HG02943 (cell line): ENCODE results near the gene LRRC49.

Experiments used
- ATAC-seq: cut with Tn5 transposase; IDR thresholded peaks from one replicate; pipeline ENCODE4 v1.9.1; 2021; ENCODE audit warnings: mild to moderate bottlenecking, low read depth, moderate library complexity; ENCODE audit not compliant: unreplicated experiment

Gene LRRC49

GRCh38 chr15:71083349-71083748 lies 190.7 kb downstream of the LRRC49 start:
- no peak for ATAC-seq

GRCh38 chr15:71084264-71084663 lies 191.6 kb downstream of the LRRC49 start:
- no peak for ATAC-seq

DNA sequence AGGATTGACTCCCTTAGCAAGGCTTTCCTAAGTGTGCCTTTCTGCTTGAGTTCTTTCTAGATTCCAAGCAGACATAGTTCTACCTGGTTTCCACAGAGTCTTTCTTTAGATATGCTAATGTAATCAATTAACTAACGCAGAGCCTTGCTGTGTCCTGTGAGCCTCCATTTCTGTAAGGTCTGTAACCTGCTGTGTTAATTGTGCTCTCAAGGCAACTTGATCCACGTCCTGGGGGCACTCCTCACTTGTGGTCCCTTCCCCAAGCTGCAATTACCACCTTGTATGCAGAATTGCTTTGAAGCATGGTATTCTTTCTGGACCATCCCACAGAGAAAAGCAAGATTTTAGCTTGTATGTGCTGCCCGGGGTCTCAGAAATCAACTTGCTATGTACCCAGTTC lies 193.2 kb downstream of the LRRC49 start:
- no peak for ATAC-seq

- no peak for ATAC-seq
Observed at GRCh38 chr15:71088155-71088554, 195.5 kb downstream of the LRRC49 start.

DNA sequence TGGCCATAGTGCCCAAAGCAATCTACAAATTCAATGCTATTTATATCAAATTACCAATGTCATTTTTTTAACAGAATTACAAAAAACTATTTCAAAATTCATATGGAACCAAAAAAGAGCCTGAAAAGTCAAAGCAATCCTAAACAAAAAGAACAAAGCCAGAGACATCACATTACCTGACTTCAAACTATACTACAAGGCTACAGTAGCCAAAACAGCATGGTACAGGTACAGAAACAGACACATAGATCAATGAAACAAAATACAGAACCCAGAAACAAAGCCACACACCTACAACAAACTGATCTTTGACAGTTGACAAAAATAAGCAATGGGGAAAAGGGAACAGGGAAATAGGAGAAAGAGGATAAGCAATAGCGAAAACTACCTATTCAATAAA lies 196.1 kb downstream of the LRRC49 start:
- no peak for ATAC-seq

- no peak for ATAC-seq
Observed at GRCh38 chr15:71089801-71090200, 197.2 kb downstream of the LRRC49 start.

GRCh38 chr15:71091601-71092000 lies 199.0 kb downstream of the LRRC49 start:
- no peak for ATAC-seq

GRCh38 chr15:71092056-71092600 lies 199.5 kb downstream of the LRRC49 start:
- no peak for ATAC-seq

DNA sequence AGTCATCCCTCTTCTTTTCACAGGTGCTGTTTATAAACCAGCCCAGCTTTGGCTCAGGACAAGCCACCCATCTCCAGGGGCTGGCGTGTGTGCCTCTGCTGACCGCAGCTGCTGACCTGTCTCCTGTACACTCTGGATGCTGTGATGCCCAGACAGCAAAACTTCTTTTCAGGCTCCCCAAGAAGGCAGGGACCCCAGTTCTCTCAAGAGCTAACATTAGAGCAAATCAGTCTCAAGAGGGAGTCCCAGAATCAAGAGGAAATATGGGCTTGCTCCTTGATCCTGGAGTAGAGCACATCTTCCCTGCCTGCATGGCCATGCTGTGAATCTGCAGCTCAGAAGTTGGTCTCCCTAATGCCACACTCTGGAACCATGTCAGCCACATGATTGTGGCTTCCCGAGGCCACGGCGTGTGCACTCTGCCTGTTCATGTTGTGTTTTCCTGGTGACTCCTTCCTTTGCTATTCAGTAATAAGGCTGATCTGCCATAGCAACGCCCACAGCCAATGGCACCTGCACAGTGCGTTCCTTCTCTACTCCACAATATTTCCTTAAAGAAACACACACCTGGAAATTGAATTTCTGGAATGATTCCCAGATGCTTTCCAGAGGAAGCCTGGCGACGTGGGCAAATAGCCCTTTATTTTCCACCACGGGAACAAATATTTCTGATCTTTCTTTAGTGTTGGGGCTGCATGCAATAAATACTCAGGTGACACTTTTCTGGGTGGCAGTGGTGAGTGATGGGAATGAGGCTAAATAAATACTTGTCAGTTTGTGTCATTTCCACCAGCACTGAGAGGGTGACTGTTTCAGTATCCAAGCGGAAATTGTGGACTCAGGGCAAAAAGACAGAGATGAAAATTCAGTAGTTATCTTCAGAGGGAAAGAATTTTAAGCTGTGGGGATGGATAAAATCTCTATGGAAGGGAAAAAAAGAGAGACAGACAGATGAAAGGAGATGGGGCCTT lies 200.7 kb downstream of the LRRC49 start:
- no peak for ATAC-seq

DNA sequence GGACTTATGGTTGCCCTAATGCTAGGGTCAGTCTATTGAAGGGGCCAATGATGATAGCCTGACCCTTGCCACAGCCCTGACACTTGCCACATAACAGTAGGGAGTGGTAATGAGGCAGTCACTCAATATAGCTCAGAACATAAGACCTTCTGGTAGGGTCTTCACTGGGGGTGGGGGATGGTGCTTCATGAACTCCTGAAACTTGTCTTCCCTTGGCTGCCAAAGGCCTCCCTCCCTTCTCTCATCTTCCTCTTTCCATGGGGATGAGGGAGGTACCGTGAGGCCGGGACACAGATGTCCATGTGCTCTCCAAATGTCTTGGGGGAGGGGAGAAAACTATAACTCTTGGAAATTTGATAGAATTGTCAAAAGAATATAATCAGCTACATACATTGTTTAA lies 201.5 kb downstream of the LRRC49 start:
- no peak for ATAC-seq

DNA sequence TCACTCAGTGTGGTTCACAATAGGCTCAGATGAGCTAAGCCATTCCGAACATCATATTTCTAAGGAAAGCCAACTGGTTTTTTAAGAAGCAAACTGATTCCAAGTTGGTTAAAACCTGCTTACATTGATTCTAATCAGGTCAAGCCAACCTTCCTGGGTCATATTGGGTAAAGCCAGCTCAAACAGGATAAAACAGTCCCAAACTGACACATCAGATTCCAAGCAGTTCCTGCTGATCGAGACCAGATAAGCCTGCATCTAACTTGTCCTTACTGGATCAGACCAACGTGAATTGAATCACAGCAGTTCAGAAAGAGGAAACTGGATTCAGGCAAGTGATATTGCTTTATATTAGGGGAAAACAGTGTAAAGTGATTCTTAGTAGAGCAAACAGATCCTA lies 204.1 kb downstream of the LRRC49 start:
- ATAC-seq: no peak

DNA sequence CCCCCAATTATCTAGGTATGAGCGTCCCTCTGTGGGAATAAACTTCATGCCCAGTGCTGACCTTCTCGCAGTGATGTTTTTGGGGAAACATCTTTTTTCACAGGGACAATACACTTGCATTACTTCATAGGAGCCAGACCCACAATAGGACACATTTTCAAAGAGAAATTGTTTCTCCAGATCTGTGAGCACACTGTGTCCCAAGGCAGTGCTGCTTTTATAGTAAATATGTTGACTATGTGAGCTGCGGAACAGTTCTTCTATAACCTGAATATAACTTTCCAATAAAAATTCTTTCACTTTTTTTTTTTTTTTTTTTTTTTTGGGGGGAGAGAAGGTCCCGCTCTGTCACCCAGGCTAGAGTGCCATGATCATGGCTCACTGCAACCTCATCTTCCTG lies 205.3 kb downstream of the LRRC49 start:
- no peak for ATAC-seq

DNA sequence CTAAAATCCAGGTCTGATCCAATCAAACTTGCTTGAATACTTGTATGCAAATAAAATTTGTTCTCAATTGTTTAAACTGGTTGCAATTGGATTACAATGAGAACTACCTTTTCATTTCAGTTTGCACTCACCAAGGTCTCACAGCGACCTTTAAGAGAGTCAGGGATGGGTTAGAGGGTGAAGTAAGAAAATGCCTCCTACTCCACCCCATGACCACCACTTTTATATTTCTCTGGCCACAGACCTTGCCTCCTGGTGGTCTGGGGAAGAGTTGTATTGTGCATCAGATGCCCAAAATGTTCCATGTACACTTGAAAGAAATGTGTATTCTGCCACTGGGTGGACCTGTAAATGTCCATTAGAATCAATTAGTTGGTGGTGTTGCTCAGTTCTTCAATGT lies 206.3 kb downstream of the LRRC49 start:
- no peak for ATAC-seq
